ENCODE measurements around the gene FBXO39. TPM values are rescaled to one million over a fixed set of nuclear protein-coding genes. Genes with fewer than 3 reads are reported as not detected.

FBXO39 gene
- total RNA-seq = under 0.01 and 0.56 TPM in 2 replicates

GRCh38 chr17:6775871-6776405, at the start of gene FBXO39:
Gene FBXO39, plus strand, starts transcription at chr17:6776215. Its CDS starts 3,654 bp downstream, at chr17:6779869.

DNA sequence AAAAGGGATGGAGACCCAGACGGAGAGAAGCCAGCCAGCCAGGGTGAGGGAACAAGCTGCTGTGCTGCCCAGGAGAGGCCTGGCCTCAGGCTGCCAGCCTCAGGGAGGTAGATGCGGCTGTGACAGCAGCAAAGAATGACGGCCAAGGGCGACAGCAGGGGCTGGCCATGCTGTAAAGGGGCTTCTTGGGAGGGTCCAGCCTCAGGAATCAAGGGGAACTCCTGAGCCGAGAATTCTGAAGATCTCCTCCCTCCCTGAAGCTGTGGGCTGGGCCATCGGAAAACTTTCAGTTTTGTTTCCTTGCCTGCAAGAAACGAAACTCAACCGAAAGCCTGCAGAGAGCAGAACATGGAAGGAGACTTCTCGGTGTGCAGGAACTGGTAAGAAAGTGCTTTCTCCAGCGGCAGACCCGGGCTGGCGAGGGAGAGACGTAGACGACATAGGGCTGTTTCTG, 20.3 kb upstream of the FBXO39 start, which contains the start of gene XAF1:
TSS of gene XAF1 (plus strand) at position 316 of the 454 bp plus-strand sequence. CDS start at position 349, 33 bp downstream.

DNA sequence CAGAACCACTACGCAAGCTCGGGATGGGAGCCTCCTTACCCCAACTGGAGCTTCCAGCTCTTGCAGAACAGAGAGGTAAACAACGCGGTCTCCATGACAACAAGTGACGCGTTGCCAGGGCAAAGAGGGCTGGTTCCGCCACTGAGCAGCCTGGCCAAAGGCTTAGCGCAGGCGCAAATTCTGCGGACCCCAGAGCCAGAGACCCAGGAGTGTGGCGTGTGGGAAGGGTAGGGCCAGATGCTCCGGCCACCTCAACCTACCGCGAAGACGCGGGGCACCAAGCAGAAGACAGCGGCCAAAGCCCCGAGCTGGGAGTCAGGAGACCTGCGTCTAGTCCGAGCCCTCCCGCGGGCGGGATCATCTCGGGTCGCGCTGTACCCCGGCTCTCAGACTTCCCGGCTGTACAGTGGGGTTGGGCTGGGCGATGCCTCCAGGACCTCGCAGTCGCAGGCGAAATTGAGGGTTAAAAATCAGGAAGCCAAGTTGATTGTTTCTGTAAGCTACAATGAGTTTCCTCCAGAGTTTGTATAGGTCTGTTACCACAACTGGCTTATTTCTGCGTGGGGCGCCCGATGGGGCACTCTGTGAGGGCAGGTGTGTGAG, 55.7 kb downstream of the FBXO39 start, which contains the start of gene TEKT1:
TSS of gene TEKT1 (minus strand) at position 69 of the 603 bp plus-strand sequence. CDS start 1,353 bp downstream, outside the sequence.

Other genes with a start within 250 kb of the FBXO39 start
- 0.28 and 0.58 TPM in 2 replicates for gene PITPNM3, start 219.7 kb upstream of the FBXO39 start, total RNA-seq
- gene KIAA0753, start 135.5 kb upstream of the FBXO39 start, total RNA-seq = 7.6 and 9.4 TPM in 2 replicates
- gene TXNDC17, start 135.2 kb upstream of the FBXO39 start, total RNA-seq = 132 and 272 TPM in 2 replicates
- gene MED31, start 124.6 kb upstream of the FBXO39 start, total RNA-seq = 9.0 and 9.3 TPM in 2 replicates
- 0.38 and 0.56 TPM in 2 replicates for gene C17orf100, start 124.5 kb upstream of the FBXO39 start, total RNA-seq
- gene SLC13A5, start 62.8 kb upstream of the FBXO39 start, total RNA-seq = not detected in 2 replicates
- 10.0 and 23.4 TPM in 2 replicates for gene XAF1, start 20.2 kb upstream of the FBXO39 start, total RNA-seq
- not detected in 2 replicates for gene TEKT1, start 55.5 kb downstream of the FBXO39 start, total RNA-seq
- gene ALOX12, start 219.8 kb downstream of the FBXO39 start, total RNA-seq = not detected in 2 replicates
- gene RNASEK, start 236.4 kb downstream of the FBXO39 start, total RNA-seq = 19.7 and 20.6 TPM in 2 replicates
- gene BCL6B, start 246.8 kb downstream of the FBXO39 start, total RNA-seq = 0.19 and 0.56 TPM in 2 replicates

All from regular cardiac myocyte (primary cell).